ENCODE data around the gene LGALS1.

DNA sequence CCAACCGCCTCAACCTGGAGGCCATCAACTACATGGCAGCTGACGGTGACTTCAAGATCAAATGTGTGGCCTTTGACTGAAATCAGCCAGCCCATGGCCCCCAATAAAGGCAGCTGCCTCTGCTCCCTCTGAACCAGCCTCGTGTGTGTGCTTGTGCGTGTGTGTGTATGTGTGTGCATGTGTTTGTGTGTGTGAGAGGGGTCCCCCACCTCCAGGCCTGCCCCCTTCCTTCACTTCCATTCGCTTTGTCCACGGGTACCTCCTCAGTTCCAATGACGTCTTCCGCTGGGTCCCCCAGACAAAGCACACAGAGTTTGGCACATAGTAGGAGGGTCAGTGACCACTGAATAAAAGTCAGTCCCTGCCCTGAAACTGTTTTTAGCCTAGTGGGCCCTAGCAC lies 4.2 kb downstream of the LGALS1 start:
- TF ChIP-seq CTCF (IDR thresholded peaks at IDR 0.05; ENCODE audit: insufficient read depth, low read length) (no peak), POLR2AphosphoS5 (IDR thresholded peaks at IDR 0.05; ENCODE audit: low read depth) (no peak), SPI1 (IDR thresholded peaks at IDR 0.05; ENCODE audit: borderline replicate concordance, low read depth) (no peak)
- TF ChIP-seq, protein P1, sequence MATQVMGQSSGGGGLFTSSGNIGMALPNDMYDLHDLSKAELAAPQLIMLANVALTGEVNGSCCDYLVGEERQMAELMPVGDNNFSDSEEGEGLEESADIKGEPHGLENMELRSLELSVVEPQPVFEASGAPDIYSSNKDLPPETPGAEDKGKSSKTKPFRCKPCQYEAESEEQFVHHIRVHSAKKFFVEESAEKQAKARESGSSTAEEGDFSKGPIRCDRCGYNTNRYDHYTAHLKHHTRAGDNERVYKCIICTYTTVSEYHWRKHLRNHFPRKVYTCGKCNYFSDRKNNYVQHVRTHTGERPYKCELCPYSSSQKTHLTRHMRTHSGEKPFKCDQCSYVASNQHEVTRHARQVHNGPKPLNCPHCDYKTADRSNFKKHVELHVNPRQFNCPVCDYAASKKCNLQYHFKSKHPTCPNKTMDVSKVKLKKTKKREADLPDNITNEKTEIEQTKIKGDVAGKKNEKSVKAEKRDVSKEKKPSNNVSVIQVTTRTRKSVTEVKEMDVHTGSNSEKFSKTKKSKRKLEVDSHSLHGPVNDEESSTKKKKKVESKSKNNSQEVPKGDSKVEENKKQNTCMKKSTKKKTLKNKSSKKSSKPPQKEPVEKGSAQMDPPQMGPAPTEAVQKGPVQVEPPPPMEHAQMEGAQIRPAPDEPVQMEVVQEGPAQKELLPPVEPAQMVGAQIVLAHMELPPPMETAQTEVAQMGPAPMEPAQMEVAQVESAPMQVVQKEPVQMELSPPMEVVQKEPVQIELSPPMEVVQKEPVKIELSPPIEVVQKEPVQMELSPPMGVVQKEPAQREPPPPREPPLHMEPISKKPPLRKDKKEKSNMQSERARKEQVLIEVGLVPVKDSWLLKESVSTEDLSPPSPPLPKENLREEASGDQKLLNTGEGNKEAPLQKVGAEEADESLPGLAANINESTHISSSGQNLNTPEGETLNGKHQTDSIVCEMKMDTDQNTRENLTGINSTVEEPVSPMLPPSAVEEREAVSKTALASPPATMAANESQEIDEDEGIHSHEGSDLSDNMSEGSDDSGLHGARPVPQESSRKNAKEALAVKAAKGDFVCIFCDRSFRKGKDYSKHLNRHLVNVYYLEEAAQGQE (IDR thresholded peaks at IDR 0.05; ENCODE audit: insufficient replicate concordance, low read depth): no peak
